B cell (primary cell): Measurements from ENCODE around the gene CBX5. TPM values are rescaled to one million over a fixed set of nuclear protein-coding genes. Genes with fewer than 3 reads are reported as not detected.

Experiments used
- ATAC-seq: fragments of 200-7000 bp; cut with Tn5 transposase; one replicate; pipeline ENCODE4 v1.10.0; 2021; ENCODE audit warnings: low read depth, mild to moderate bottlenecking, moderate number of reproducible peaks, moderate library complexity
- CTCF ChIA-PET: fragments of 350-600 bp; sonication (Branson Sonifier 250); formaldehyde crosslinking; loops from one replicate; lab custom pipeline; 2021; ENCODE audit warnings: antibody characterized with exemption, inconsistent platforms; lab: Charles Lee
- POLR2A ChIA-PET: fragments of 350-600 bp; sonication (Branson Sonifier 250); formaldehyde crosslinking; loops from one replicate; lab custom pipeline; 2021; ENCODE audit warnings: antibody characterized with exemption; lab: Charles Lee
- DNase-seq: peaks from one replicate; pipeline ENCODE4 v3.0.0; 2013
- H2AFZ ChIP-seq: 2 replicates; pipeline ENCODE4 v1.6.1; 2012; ENCODE audit warnings: mild to moderate bottlenecking, low read depth, low read length; ENCODE audit not compliant: insufficient read depth, poor library complexity, severe bottlenecking
- H3K27ac ChIP-seq, 2 donors: 1 replicate in 1 of 2; 2 replicates in 1 of 2; pipeline ENCODE4 v1.5.1; 2012 to 2013; ENCODE audit warnings: low read length in 2 of 2, mild to moderate bottlenecking in 2 of 2, moderate library complexity in 1 of 2
- H3K27me3 ChIP-seq, 4 experiments: fragments of 200-600 bp in 1 of 4; sonication (generic) in 1 of 4; replicated peaks in 1 of 4; 1 replicate in 2 of 4; 2 replicates in 2 of 4; pipeline versions ENCODE4 v1.6.1 to v1.7.0; 2013 to 2016; ENCODE audit warnings: low read length in 3 of 4, mild to moderate bottlenecking in 2 of 4, mixed read lengths in 1 of 4, moderate library complexity in 1 of 4; ENCODE audit not compliant: insufficient read depth in 4 of 4, control insufficient read depth in 3 of 4; ENCODE audit errors: control extremely low read depth in 1 of 4
- H3K36me3 ChIP-seq, 2 experiments: replicated peaks in 1 of 2; 1 replicate in 1 of 2; 2 replicates in 1 of 2; pipeline versions ENCODE4 v1.6.1 to v1.7.1; 2013; ENCODE audit warnings: low read length in 1 of 2; ENCODE audit not compliant: insufficient read depth in 2 of 2, control insufficient read depth in 1 of 2; ENCODE audit errors: control extremely low read depth in 1 of 2, extremely low read depth in 1 of 2
- H3K4me1 ChIP-seq, 2 donors: fragments of 200-600 bp in 1 of 2; sonication (generic) in 1 of 2; 1 replicate in 1 of 2; 2 replicates in 1 of 2; pipeline versions ENCODE4 v1.5.1 to v1.6.1; 2013 to 2017; ENCODE audit warnings: low read length in 2 of 2; ENCODE audit not compliant: control insufficient read depth in 2 of 2, insufficient read depth in 2 of 2
- H3K4me2 ChIP-seq: replicated peaks from 2 replicates; pipeline ENCODE3; 2012; ENCODE audit warnings: mild to moderate bottlenecking, low read depth, low read length; ENCODE audit not compliant: poor library complexity, severe bottlenecking
- H3K4me3 ChIP-seq, 5 experiments: fragments of 200-600 bp in 1 of 5; sonication (generic) in 1 of 5; 1 replicate in 3 of 5; 2 replicates in 2 of 5; pipeline versions ENCODE4 v1.5.1 to v1.7.0; 2011 to 2016; ENCODE audit warnings: low read length in 4 of 5, mild to moderate bottlenecking in 4 of 5, low read depth in 2 of 5, control low read depth in 1 of 5, moderate library complexity in 1 of 5; ENCODE audit not compliant: insufficient read depth in 1 of 5; ENCODE audit errors: control extremely low read depth in 1 of 5, extremely low read depth in 1 of 5
- H3K79me2 ChIP-seq: fragments of 200-600 bp; sonication (generic); one replicate; pipeline ENCODE4 v1.6.0; 2016; ENCODE audit warnings: low read length; ENCODE audit not compliant: control insufficient read depth, insufficient read depth
- H3K9ac ChIP-seq: fragments of 200-600 bp; sonication (generic); 2 replicates; pipeline ENCODE4 v1.6.1; 2017; ENCODE audit warnings: mild to moderate bottlenecking, low read length, moderate library complexity
- H3K9me3 ChIP-seq, 3 donors: one replicate each; pipeline versions ENCODE4 v1.6.1 to v1.7.1; 2013; ENCODE audit warnings: low read length in 2 of 3; ENCODE audit not compliant: control insufficient read depth in 2 of 3, insufficient read depth in 1 of 3; ENCODE audit errors: control extremely low read depth in 1 of 3
- H4K20me1 ChIP-seq: 2 replicates; pipeline ENCODE4 v1.6.0; 2012; ENCODE audit warnings: mild to moderate bottlenecking, low read length; ENCODE audit not compliant: insufficient read depth, control insufficient read depth, poor library complexity, severe bottlenecking
- H3K27ac Mint-ChIP-seq: one replicate; pipeline ENCODE4 v1.8.0; 2021; ENCODE audit warnings: mixed read lengths
- H3K27me3 Mint-ChIP-seq: one replicate; pipeline ENCODE4 v1.8.0; 2021; ENCODE audit warnings: mixed read lengths
- H3K4me1 Mint-ChIP-seq: one replicate; pipeline ENCODE4 v1.8.0; 2021; ENCODE audit warnings: mixed read lengths
- H3K4me3 Mint-ChIP-seq: one replicate; pipeline ENCODE4 v1.8.0; 2021; ENCODE audit warnings: mixed read lengths
- H3K9me3 Mint-ChIP-seq: one replicate; pipeline ENCODE4 v1.8.0; 2022; ENCODE audit warnings: mixed read lengths; ENCODE audit not compliant: insufficient read depth
- EZH2 ChIP-seq: IDR thresholded peaks from 2 replicates; pipeline ENCODE4 v1.6.1; 2012; ENCODE audit warnings: borderline replicate concordance, low read depth, mild to moderate bottlenecking, moderate library complexity, low read length; ENCODE audit not compliant: insufficient read depth, poor library complexity, severe bottlenecking
- WGBS: methylation state at CpG from one replicate; pipeline ENCODE4 v1.1.5; 2013; ENCODE audit warnings: missing lambda C conversion rate; ENCODE audit not compliant: insufficient coverage; 5-methylcytosine and 5-hydroxymethylcytosine counted together
- intact Hi-C: fragments of 100-400 bp; cut with micrococcal nuclease; formaldehyde crosslinking; loops from one replicate; pipeline ENCODE4 v1.10.0; 2022
- polyA plus RNA-seq: library from polyadenylated mRNA; depleted of rRNA; stranded (reverse); fragments of >200 nt; gene quantifications from 2 replicates; pipeline ENCODE4 v1.2.3, GENCODE V29; 2012
- total RNA-seq, 2 donors: library from RNA; stranded (reverse); fragments of 120-200 nt in 1 of 2; gene quantifications; 1 replicate in 1 of 2; 2 replicates in 1 of 2; pipeline versions ENCODE4 v1.2.3 to v1.2.4, GENCODE V29; 2013 to 2022
- TF ChIP-seq, protein P1 (sequence below): fragments of 200-600 bp; IDR thresholded peaks from one replicate; pipeline ENCODE4 v1.8.0; 2022; ENCODE audit warnings: antibody characterized with exemption, mild to moderate bottlenecking

CBX5 gene
- total and polyA plus RNA-seq, 2 donors (not counting 1 experiment from before 2014, with no cell fraction given) = 10.5 to 66.2 TPM

DNA sequence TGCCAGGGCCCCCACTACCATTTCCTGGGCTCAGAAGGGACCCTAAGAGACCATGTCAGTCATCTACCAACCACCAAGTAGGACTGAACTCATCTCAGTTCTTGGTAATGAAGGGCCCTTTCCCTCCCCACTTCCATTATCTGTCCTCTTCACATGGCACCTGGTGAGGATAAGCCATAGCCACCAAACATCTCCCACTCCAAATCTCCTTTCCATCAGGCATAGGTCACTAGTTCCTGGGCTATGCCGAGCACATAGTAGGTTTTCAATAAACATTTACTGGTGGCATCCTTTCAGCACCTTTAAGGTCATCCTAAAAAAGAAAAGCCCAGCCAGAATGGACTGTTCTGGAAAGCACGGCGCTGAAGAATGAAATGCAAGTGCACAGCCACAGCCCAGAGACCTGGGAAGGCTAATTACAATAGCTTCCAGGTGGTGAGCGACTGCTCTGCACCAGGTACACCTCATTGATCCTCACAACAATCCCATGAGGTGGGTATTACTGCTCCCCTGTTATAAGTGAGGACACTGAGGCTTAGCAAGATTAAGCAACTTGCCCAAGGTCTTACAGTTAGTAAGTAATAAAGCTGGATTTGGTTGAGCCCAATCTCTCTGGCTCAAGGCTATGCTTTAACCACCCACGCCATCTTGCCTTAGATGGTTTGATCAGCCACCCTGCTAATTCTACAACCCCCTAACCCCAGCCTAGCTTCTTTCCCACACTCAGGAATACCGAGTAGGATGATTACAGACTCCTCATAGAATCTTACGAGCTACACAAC is 95.7 kb downstream of the CBX5 start:
- TF ChIP-seq EZH2 = no peak
- TF ChIP-seq, protein P1, sequence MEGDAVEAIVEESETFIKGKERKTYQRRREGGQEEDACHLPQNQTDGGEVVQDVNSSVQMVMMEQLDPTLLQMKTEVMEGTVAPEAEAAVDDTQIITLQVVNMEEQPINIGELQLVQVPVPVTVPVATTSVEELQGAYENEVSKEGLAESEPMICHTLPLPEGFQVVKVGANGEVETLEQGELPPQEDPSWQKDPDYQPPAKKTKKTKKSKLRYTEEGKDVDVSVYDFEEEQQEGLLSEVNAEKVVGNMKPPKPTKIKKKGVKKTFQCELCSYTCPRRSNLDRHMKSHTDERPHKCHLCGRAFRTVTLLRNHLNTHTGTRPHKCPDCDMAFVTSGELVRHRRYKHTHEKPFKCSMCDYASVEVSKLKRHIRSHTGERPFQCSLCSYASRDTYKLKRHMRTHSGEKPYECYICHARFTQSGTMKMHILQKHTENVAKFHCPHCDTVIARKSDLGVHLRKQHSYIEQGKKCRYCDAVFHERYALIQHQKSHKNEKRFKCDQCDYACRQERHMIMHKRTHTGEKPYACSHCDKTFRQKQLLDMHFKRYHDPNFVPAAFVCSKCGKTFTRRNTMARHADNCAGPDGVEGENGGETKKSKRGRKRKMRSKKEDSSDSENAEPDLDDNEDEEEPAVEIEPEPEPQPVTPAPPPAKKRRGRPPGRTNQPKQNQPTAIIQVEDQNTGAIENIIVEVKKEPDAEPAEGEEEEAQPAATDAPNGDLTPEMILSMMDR = no peak
- H3K27me3 ChIP-seq = no peaks in the 10 kb centered on the region
- H3K4me2 ChIP-seq = no peak overlapping the region
- Mint-ChIP-seq H3K4me3 (no peak overlapping the region), H3K27ac (no peak overlapping the region), H3K4me1 (peaks cover 21% of the 10 kb centered on the region), H3K27me3 (no peaks in the 10 kb centered on the region), H3K9me3 (no peaks in the 10 kb centered on the region)
- no peak overlapping the region for H2AFZ ChIP-seq
- ChIA-PET CTCF (interaction anchor here (0.7 to 1.8 kb wide), 3 partner anchors 17 to 178 kb away, joined by 3 to 4 read pairs (median 4); no protein-coding TSS in a partner anchor), POLR2A (no interaction called here)
- H3K9me3 ChIP-seq = no peaks in the 10 kb centered on the region
- no peak overlapping the region for H3K27ac ChIP-seq
- peaks cover 2 to 14% of the 10 kb centered on the region in 2 donors for H3K4me1 ChIP-seq
- intact Hi-C loops = no loop called here
- no peak for DNase-seq
- WGBS = 92% methylated on average over 2 of the region's 7 CpGs
- H3K9ac ChIP-seq = no peak overlapping the region
- H4K20me1 ChIP-seq = peaks cover 6% of the 10 kb centered on the region
- no peak for ATAC-seq
- peaks cover 0 to 37% of the 10 kb centered on the region in 2 experiments for H3K36me3 ChIP-seq
- no peaks in the 10 kb centered on the region for H3K79me2 ChIP-seq
- H3K4me3 ChIP-seq = no peak overlapping the region

DNA sequence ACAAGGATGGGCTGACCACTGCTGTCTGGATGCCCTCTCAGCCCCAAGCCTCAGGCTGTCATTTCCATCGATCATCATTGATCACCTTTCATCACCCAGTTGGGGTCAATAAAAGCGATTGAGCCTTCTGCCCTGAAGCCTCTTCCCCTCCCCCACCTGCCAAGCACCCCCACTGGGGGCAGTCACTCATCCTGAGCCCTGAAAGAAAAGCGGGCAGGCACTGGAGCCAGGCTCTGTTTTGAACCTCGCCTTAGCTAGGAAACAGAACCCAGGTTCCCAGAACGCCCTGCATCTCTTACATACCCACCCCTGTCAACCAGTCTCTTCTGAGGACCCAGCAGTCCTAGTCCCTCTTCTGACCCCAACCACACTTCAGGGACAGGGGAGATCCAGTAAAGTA is 96.9 kb downstream of the CBX5 start:
- no peaks in the 10 kb centered on the region for H3K27me3 ChIP-seq
- DNase-seq (no peak), ATAC-seq (no peak)
- CTCF ChIA-PET = no interaction called here
- POLR2A ChIA-PET = no interaction called here
- H3K4me1 Mint-ChIP-seq = peaks cover 14% of the 10 kb centered on the region
- H3K4me3 ChIP-seq = no peak overlapping the region
- WGBS = 92% methylated on average over 4 of the region's 5 CpGs
- intact Hi-C loops = no loop called here
- H3K27me3 Mint-ChIP-seq = no peaks in the 10 kb centered on the region
- TF ChIP-seq, protein P1 = no peak
- TF ChIP-seq EZH2 = no peak
- no peak overlapping the region for H3K27ac ChIP-seq
- no peak overlapping the region for H3K27ac Mint-ChIP-seq
- peaks cover 0 to 37% of the 10 kb centered on the region in 2 experiments for H3K36me3 ChIP-seq
- H3K9me3 ChIP-seq = no peaks in the 10 kb centered on the region
- no peak overlapping the region for H3K9ac ChIP-seq
- peaks cover 6% of the 10 kb centered on the region for H4K20me1 ChIP-seq
- no peak overlapping the region for H3K4me3 Mint-ChIP-seq
- peaks cover 0 to 4% of the 10 kb centered on the region in 2 donors for H3K4me1 ChIP-seq
- no peak overlapping the region for H3K4me2 ChIP-seq
- H3K9me3 Mint-ChIP-seq = no peaks in the 10 kb centered on the region
- H3K79me2 ChIP-seq = no peaks in the 10 kb centered on the region
- no peak overlapping the region for H2AFZ ChIP-seq
